HG03097 (cell line): ENCODE measurements around the gene ACKR2.

Experiments
- ATAC-seq: cut with Tn5 transposase; IDR thresholded peaks from one replicate; pipeline ENCODE4 v1.9.1; 2021; ENCODE audit not compliant: unreplicated experiment, low FRiP score

The ACKR2 gene

GRCh38 chr3:42914771-42915515 lies 105.7 kb downstream of the ACKR2 start:
- no peak for ATAC-seq
